Daoy (cell line): ENCODE data around the gene RAB40B. TPM values are rescaled to one million over a fixed set of nuclear protein-coding genes. Genes with fewer than 3 reads are reported as not detected.
"Not testable (repeated sequence)": the region's sequence is repeated elsewhere in the genome, so short reads cannot be mapped to it uniquely, and the experiment has no call there.

Experiments
- DNase-seq: peaks from one replicate; pipeline ENCODE4 v3.0.0-alpha.2; 2015; ENCODE audit warnings: low read depth
- total RNA-seq: library from RNA; depleted of rRNA; stranded (reverse); fragments of >200 nt; shearing (Covaris generic); gene quantifications from 2 replicates; pipeline ENCODE4 v1.2.3, GENCODE V29; 2014; rRNA removed

The RAB40B gene, protein sequence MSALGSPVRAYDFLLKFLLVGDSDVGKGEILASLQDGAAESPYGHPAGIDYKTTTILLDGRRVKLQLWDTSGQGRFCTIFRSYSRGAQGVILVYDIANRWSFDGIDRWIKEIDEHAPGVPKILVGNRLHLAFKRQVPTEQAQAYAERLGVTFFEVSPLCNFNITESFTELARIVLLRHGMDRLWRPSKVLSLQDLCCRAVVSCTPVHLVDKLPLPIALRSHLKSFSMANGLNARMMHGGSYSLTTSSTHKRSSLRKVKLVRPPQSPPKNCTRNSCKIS
- 1.5 and 3.2 TPM in 2 replicates for total RNA-seq

DNA sequence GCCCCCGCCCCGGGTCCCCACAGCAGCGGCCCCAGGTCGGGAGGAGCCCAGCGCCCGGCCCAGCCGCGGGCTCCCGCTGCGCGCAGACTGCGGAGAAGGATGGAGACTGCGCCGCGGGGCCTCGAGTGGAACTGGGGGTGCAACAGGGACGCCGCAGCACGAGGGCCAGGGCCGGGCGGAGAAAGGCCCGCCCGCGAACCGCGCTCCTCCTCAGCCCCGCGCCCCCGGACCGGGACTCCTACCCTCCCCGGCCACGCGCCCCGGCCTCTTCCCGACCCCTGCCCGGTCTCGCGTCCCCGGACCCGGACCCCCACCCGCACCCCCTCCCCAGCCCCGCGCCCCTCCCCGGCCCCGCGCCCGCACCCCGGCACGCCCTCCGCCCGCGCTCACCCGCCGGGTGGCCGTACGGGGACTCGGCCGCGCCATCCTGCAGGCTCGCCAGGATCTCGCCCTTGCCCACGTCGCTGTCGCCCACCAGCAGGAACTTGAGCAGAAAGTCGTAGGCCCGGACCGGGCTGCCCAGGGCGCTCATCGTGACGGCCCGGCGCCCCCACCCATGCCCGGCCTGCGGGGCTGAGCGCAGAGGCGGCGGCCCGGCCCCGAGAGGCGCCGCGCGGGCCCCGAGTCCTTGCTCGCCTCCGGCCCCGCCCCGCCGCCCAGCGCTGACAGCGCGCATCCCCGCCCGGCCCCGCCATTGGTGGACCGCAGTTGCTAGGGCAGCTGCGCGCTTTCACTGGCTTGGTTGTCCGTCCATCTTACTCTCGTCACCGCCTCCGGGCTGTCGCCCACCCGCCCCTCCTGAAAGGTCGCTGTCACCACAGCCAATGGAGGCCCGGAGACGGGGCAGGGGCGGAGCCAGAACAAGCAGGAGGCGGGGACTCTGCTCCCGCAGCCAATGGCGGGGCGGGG is at the start of gene RAB40B:
TSS of gene RAB40B (minus strand) at position 634 of the 909 bp plus-strand sequence. CDS start at position 532, 102 bp downstream.
- peak; percentile 99 for DNase-seq

DNA sequence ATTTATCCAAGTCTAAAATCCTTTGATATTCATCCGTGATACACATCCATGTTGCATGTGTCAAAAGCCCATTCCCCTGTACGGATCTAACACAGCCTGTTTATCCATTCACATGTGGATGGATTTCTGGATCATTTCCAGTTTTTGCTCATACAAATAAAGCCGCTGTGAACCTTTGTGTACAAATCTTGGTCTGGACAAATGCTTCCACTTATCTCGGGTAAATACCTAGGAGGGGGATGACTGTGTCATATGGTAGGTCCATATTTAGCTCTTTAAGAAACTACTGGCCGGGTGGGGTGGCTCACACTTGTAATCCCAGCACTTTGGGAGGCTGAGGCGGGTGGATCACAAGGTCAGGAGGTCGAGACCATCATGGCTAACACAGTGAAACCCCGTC is 47.0 kb upstream of the RAB40B start:
- no peak for DNase-seq

DNA sequence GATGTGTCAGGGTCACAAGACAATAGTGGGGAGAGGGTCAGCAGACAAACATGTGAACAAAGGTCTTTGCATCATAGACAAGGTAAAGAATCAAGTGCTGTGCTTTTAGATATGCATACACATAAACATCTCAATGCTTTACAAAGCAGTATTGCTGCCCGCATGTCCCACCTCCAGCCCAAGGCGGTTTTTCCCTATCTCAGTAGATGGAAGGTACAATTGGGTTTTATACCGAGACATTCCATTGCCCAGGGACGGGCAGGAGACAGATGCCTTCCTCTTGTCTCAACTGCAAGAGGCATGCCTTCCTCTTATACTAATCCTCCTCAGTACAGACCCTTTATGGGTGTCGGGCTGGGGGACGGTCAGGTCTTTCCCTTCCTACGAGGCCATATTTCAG is 46.2 kb upstream of the RAB40B start:
- not testable (repeated sequence) for DNase-seq

- DNase-seq, result no peak
Measured at GRCh38 chr17:82743344-82744219, 45.1 kb upstream of the RAB40B start.

- no peak for DNase-seq
Measured at GRCh38 chr17:82740906-82741759, 42.6 kb upstream of the RAB40B start.

- no peak for DNase-seq
Measured at GRCh38 chr17:82737967-82738877, 39.7 kb upstream of the RAB40B start.

DNA sequence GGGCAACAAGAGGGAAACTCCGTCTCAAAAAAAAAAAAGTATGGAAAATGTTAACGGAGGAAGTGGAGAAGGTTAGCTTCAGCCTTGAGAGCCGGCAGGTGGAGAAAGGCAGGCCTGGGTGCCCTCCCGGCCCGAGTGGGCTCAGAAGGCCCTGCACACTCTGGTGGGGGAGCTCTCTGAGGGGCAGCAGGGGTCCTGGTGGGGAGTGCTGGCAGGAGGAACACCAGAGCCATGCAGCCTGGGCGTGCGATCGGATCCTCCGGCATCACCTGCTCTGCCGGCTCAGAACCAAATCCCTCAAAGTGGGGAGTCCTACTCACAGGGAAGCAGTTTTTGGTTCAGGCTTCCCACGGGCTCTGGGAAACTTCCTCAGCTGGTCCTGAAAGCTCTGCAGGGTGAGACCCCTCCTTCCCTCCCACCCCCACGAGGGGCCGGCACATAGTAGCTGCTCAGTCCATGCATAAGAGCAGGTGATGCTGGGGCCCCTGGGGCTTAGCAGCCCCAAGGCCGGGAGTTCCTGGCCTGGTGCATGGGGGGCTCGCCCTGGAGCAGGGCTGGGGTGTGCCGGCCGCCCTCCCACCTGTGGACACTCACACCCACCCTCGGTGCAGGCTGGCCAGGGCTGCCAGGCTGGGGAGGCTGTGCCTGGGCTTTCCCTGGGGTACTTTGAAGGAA is 38.1 kb upstream of the RAB40B start:
- no peak for DNase-seq

GRCh38 chr17:82734987-82735866 is 36.7 kb upstream of the RAB40B start, which contains the start of gene FN3K:
Gene FN3K (plus strand): TSS chr17:82735615. CDS start chr17:82735637, 22 bp downstream.
- DNase-seq, result peak; percentile 54

- DNase-seq, result no peak
Measured at GRCh38 chr17:82732118-82732743, 33.7 kb upstream of the RAB40B start.

DNA sequence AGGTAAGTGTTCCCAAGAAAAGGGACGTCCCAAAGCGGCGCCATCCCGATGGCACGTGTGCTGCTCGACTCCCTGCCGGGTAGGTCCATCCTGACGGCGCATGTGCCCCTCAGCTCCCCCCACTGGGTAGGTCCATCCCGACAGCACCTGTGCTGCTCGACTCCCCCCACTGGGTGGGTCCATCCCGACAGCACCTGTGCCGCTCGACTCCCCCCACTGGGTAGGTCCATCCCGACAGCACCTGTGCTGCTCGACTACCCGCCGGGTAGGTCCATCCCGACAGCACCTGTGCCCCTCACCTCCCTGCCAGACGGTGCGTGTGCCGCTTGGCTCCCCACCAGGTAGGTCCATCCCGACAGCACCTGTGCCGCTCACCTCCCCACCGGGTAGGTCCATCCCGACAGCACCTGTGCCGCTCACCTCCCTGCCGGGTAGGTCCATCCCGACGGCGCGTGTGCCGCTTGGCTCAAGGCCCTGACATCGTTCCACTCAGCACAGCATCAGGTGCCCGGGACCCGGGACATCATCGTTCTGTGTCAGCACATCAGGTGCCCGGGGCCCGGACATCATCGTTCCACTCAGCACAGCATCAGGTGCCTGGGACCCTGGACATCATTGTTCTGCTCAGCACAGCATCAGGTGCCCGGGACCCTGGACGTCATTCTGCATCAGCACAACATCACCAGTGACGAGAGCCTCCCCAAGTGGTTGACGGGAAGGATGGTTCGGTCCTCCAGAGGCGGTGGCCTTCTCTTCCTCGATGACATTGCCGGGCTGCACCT is 31.2 kb upstream of the RAB40B start:
- no peak for DNase-seq

DNA sequence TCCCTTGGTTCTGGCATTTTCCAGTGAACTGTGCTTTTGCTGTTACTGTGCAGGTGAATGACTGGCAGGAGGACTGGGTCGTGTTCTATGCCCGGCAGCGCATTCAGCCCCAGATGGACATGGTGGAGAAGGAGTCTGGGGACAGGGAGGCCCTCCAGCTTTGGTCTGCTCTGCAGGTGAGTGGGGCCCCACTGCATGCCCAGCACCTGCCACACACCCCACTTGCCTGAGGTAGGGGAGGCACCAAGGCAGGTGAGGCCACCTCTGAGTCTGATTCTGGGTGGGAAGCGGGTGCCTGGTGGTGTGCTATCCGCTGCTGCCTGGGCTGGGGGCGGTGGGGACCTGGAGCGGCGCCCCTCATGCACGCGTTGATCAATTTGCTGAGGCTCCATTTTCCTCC is 27.9 kb upstream of the RAB40B start:
- no peak for DNase-seq

GRCh38 chr17:82723169-82723807 is 24.8 kb upstream of the RAB40B start:
- DNase-seq, result no peak

DNA sequence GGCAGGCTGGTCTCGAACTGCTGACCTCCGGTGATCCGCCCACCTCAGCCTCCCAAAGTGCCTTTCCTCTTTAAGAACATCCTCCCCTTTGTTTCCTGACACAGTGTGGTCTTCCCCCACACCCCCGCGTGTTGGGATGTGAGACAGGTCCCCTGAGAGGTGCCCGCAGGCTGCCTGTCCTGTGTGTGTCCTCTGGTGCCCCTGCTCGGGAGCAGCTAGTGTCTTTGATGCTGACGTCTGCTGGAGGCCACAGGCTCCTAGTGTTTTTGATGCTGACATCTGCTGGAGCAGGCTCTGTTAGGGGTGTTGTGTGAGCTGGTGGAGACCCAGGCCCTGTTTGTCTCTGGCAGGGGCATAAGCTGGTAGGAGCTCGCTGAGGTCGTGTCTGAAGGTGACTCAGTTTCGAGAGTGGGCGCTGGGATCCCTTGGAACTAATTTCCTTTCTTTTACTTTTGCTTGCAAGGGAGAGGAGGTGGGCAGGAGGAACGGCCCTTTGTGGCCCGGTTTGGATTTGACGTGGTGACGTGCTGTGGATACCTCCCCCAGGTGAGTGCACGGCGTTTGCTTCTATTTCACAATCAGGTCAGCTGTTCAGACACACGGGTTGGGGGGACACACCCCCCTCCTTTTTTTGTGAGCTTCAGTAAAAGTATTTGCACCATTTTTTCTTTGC is 24.0 kb upstream of the RAB40B start:
- no peak for DNase-seq

GRCh38 chr17:82720204-82720603 is 21.7 kb upstream of the RAB40B start:
- DNase-seq, result no peak

DNA sequence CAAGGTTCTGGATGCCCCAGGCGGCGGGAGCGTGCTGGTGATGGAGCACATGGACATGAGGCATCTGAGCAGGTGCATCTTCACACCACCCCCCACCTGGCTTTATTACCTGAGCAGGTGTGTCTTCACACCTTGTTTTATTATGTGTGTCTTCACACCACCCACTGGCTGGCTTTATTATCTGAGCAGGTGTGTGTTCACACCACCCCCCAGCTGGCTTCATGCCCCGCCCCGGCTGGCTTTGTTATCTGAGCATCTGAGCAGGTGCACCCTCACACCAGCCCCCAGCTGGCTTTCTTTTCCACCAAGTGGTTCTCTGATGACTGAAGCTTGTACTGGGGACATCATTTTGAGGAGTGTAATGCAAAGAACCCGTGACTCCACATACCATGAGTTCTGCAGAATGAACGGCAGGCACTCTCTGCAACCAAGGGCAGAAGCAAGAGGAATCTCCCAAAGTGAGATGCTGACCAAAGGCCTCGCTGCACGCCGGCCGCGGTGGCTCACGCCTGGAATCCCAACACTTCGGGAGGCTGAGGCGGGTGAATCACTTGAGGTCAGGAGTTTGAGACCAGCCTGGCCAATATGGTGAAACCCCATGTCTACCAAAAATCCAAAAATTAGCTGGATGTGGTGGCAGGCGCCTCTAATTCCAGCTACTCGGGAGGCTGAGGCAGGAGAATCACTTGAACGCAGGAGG is 20.6 kb upstream of the RAB40B start:
- DNase-seq, result no peak
